ENCODE measurements around the gene NRL.

DNA sequence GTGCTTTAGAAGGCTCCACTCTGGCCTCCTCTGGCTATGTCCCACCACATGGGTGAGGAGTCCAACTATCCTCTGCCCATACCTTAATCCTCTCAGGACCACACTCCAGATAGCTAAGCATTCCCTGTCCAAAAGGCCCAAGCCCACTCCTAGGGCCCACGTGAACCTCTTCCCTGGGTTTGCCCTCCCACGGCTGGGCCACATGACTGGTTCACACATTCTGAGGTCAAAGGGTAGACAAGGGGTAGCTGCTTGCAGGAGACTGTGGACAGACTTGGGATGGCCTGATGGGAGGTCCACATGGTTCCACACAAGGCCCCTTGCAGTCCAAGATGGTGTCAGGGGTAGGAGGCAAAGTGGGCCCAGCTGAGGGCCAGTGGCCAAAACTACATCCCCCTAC lies 26.7 kb downstream of the NRL start:
- TF ChIP-seq, protein P1, sequence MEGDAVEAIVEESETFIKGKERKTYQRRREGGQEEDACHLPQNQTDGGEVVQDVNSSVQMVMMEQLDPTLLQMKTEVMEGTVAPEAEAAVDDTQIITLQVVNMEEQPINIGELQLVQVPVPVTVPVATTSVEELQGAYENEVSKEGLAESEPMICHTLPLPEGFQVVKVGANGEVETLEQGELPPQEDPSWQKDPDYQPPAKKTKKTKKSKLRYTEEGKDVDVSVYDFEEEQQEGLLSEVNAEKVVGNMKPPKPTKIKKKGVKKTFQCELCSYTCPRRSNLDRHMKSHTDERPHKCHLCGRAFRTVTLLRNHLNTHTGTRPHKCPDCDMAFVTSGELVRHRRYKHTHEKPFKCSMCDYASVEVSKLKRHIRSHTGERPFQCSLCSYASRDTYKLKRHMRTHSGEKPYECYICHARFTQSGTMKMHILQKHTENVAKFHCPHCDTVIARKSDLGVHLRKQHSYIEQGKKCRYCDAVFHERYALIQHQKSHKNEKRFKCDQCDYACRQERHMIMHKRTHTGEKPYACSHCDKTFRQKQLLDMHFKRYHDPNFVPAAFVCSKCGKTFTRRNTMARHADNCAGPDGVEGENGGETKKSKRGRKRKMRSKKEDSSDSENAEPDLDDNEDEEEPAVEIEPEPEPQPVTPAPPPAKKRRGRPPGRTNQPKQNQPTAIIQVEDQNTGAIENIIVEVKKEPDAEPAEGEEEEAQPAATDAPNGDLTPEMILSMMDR (IDR thresholded peaks at IDR 0.05): no peak
- no peak for TF ChIP-seq POLR2A (IDR thresholded peaks at IDR 0.05)
